HPDE6-E6E7 (cell line): ENCODE results near the gene CBX5.
"Not testable (repeated sequence)": the region's sequence is repeated elsewhere in the genome, so short reads cannot be mapped to it uniquely, and the experiment has no call there.

Experiments used
- DNase-seq: peaks from one replicate; pipeline ENCODE4 v3.0.0; 2011; ENCODE audit warnings: missing footprints; ENCODE audit errors: extremely low spot score

Gene CBX5

DNA sequence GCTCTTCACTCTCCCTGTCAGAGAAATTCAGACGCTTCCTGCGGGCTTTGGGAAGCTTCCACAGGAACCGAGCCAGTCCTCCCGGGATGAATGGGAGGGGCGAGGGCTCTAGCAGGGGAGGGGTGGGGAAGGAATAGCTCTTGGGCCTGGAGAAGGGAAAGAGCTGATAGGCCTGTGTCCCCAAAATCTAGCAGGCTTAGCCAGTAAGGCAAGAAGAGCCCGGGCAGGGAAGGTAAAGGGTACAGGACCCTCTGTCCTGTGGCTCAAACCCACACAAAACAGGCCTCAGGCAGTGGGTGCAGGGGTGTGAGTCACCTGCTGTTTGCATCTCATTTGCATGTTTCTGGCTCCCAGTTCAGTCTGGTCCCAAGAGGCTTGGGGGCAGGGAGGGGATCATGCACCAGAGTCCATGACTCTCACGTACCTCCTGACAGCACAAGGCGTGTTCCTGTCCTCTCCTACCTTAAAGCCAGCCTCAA, 82.5 kb downstream of the CBX5 start:
- DNase-seq = no peak

- DNase-seq = no peak
Measured at GRCh38 chr12:54197010-54197409, 82.9 kb downstream of the CBX5 start.

DNA sequence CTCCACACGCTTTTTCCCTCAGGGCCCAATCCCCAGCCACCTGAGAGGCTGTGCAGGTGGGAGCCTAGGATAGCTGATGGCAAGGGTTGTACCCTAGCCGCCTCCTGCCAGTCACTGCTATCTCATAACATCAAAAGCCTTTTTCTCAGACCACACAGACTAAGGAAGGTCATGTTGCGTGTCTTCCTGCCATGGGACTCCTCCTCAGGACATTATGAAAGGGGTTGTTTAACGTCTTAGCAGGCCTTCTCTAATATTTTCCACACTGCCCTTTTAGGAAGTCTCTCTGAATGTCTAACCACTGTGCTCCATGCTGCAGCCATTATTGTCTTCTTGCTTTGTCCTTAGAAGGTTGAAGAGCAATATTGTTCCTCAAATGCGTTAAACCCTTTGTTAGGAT, 83.5 kb downstream of the CBX5 start:
- DNase-seq = no peak

GRCh38 chr12:54195737-54196347, 84.1 kb downstream of the CBX5 start:
- DNase-seq = no peak

DNA sequence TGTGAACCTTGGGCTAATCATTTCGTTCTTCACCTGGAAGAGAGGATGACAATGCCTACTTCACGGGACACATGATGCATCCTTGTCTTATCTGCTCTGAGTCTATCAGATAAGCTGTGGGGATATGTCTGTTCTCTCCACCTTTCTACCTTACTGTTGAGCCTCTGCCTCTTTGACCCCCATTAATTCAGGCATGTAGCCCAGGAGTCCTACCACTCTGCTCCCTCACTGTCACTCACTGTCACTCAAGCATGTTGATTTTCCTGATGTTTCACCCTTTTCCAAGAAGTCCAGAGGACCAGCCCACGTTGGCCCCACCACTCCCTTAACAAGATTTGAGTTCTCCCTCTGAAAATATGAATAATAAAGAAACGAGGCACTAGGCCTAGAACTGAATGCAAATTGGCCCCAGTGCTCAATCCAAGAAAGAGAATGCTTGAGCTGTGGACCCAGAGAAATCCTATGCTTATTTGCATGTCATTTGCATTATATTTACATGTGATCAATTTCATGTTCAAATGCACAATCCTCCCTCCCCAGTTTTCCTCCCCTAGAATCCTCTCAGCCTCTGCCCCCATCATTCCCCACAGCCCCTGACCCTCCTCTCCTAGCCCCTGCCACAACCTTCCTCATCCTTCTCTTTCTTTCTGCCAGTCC, 84.7 kb downstream of the CBX5 start:
- no peak for DNase-seq

DNA sequence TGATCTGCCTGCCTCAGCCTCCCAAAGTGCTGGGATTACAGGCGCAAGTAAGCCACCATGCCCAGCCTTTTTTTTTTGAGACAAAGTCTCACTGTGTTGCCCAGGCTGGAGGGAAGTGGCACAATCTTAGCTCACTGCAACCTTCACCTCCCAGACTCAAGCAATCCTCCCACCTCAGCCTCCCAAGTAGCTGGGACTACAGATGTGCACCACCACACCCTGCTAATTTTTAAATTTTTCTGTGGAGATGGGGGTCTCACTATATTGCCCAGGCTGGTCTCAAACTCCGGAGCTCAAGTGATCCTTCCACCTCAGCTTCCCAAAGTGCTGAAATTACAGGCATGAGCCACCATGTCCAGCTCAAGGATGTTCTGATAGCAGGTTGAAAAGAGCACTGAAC, 85.3 kb downstream of the CBX5 start:
- not testable (repeated sequence) for DNase-seq

DNA sequence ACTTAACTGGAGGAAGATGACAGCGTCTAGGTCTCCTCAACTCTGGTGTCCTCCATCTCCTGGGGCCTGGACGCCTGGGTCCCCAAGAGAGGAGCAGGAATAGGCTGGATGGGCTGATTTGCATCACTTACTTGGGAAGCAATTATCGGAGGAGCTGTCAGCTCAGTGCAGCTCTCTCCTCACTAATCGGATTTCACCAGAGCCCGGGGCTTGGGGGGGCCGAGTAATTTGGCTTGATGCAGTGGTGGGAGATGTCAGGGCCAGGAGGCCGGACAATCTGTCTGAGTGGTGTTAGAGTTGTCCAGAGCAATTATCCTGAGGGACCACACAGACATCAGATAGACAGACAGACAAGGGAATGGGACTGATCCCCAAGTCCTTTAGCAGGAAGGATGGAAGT, 86.5 kb downstream of the CBX5 start:
- DNase-seq = no peak

GRCh38 chr12:54191550-54192022, 88.3 kb downstream of the CBX5 start:
- DNase-seq = peak; percentile 72

- DNase-seq = no peak
Measured at GRCh38 chr12:54191126-54191525, 88.8 kb downstream of the CBX5 start.

GRCh38 chr12:54189198-54189539, 90.8 kb downstream of the CBX5 start:
- no peak for DNase-seq

DNA sequence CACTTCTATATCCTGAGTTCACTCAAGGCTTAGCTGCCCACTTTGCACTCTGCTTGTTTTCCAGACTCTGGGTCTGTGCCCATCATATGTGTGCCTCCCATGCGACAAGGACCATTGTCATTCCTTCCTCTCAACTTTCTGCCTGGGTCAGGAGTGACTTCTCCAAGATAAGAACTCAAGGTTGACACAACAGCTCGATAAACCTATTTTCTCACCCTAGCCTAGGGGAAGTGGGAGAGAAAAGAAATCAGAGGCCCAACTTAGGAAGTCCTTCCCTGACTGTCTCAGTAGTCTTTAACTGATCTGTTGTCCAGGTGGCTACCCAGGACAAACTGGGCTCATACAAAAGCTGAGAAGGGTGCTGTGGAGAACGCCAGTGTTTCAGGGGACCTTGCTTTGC, 92.8 kb downstream of the CBX5 start:
- DNase-seq = no peak

DNA sequence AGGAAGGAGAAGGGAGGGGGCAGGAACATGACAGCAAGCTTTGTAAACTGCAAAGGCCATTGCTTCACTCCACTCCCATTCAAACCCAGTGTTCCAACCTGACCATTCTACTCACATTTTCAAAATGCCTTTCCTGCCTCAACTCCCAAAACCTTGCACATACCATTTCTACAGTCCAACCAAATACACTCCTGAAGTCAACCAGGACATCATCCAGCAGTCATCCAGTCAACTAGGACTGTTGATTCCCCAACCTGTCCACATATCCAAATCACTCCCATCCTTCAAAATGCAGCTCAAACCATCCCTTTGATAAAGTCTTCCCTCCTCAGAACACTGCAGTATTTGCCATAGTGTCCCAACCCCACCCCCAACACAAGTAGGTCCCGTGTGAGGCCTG, 94.0 kb downstream of the CBX5 start:
- no peak for DNase-seq

DNA sequence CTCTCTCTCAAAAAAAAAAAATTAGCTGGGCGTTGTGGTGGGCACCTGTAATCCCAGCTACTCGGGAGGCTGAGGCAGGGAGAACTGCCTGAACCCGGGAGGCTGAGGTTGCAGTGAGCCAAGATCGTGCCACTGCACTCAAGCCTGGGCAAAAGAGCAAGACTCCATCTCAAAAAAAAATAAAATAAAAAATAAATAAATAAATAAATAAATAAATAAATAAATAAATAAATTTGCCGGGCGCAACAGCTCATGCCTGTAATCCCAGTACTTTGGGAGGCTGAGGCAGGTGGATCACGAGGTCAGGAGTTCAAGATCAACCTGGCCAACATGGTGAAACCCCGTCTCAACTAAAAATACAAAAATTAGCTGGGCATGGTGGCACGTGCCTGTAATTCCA, 94.6 kb downstream of the CBX5 start:
- DNase-seq = not testable (repeated sequence)

- DNase-seq = no peak
Measured at GRCh38 chr12:54184024-54184805, 95.7 kb downstream of the CBX5 start.

DNA sequence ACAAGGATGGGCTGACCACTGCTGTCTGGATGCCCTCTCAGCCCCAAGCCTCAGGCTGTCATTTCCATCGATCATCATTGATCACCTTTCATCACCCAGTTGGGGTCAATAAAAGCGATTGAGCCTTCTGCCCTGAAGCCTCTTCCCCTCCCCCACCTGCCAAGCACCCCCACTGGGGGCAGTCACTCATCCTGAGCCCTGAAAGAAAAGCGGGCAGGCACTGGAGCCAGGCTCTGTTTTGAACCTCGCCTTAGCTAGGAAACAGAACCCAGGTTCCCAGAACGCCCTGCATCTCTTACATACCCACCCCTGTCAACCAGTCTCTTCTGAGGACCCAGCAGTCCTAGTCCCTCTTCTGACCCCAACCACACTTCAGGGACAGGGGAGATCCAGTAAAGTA, 96.9 kb downstream of the CBX5 start:
- no peak for DNase-seq

DNA sequence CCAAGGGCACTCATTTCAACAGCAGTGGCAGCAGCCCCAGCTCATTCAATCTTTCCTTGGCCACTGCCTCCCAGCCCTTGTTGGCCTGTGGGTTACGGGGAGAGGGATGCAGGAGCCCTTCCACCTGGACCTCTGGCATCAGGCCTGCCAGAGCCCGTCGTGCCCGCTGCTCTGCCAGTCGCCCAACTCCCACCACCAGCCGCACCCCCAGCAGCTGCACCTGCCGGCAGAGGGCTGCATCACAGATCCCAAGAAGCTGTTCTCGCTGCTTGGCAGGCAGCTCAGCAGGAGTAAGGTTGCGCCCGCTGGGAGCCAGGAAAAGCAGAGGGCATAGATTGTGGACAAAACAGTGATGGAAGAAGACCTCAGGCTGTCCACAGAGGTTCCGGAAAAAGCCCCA, 97.8 kb downstream of the CBX5 start:
- DNase-seq = no peak
